OCI-LY7 (cell line): ENCODE data around the gene BICDL1.

Experiments
- CTCF ChIP-seq: fragments of 200-600 bp; sonication (generic); conservative IDR thresholded peaks from 2 replicates; pipeline ENCODE4 v1.5.1; 2014; ENCODE audit warnings: mild to moderate bottlenecking, antibody characterized with exemption, low read length, moderate library complexity, mixed read lengths
- EZH2phosphoT487 ChIP-seq: fragments of 200-600 bp; sonication (generic); IDR thresholded peaks from 2 replicates; pipeline ENCODE4 v1.6.1; 2018; ENCODE audit warnings: low read depth, borderline replicate concordance, mild to moderate bottlenecking, mixed run types, antibody characterized with exemption, low read length, moderate library complexity, mixed read lengths

- TF ChIP-seq CTCF (no peak), EZH2phosphoT487 (no peak)
Observed at GRCh38 chr12:120115692-120116440, 126.8 kb downstream of the BICDL1 start.
